ENCODE results near the gene SETD6. TPM values are rescaled to one million over a fixed set of nuclear protein-coding genes. Genes with fewer than 3 reads are reported as not detected.
"Not testable (repeated sequence)": the region's sequence is repeated elsewhere in the genome, so short reads cannot be mapped to it uniquely, and the experiment has no call there.

Gene SETD6
- total RNA-seq, 2 donors from 2014 or later: 8.5 to 18.0 TPM

DNA sequence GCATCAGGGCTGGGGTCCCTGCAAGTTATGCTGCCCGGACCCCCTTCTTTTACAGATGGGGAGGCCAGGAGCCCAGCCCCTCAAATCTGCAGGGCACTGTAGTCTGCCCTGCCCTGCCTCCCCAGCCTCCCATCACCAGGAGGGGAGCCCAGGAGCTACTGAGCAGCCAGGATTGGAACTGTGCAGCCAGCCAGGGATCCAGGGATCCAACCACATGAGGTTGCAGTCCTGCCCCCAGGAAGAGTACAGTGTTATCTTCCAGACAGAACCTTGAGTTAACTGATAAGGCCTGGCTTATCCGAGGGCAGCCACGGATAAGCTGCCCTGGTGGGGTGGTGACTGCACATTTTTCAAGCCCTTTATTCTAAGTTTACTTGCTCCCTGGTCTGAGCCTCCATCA lies 26.8 kb upstream of the SETD6 start:
- TF ChIP-seq CTCF (IDR thresholded peaks at IDR 0.05): no peak
- Histone ChIP-seq H3K27me3 (no peaks in the 10 kb centered on the region), H3K4me3 (no peak overlapping the region), H3K27ac (no peak overlapping the region), H3K9me3 (no peaks in the 10 kb centered on the region), H3K36me3 (no peaks in the 10 kb centered on the region), H3K9ac (ENCODE audit: low read depth in 2 of 2, low read length in 2 of 2) (no peak overlapping the region), H3K4me1 (no peaks in the 10 kb centered on the region)
- DNase-seq: no peak
- intact Hi-C loops (cut with DNase I): no loop called here

GRCh38 chr16:58490065-58490464 lies 25.3 kb upstream of the SETD6 start:
- no peak overlapping the region for H3K9ac ChIP-seq (ENCODE audit: low read depth in 2 of 2, low read length in 2 of 2)
- no peak for TF ChIP-seq CTCF (IDR thresholded peaks at IDR 0.05)
- no peaks in the 10 kb centered on the region for H3K9me3 ChIP-seq
- no peak overlapping the region for H3K4me3 ChIP-seq
- H3K27me3 ChIP-seq: no peaks in the 10 kb centered on the region
- H3K27ac ChIP-seq: no peak overlapping the region
- no peaks in the 10 kb centered on the region for H3K4me1 ChIP-seq
- intact Hi-C loops (cut with DNase I): no loop called here
- no peak for DNase-seq
- H3K36me3 ChIP-seq: no peaks in the 10 kb centered on the region

GRCh38 chr16:58490539-58490938 lies 24.8 kb upstream of the SETD6 start:
- H3K27ac ChIP-seq; intact Hi-C loops (cut with DNase I); H3K4me1 ChIP-seq; H3K4me3 ChIP-seq; H3K27me3 ChIP-seq; DNase-seq; H3K36me3 ChIP-seq; H3K9ac ChIP-seq (ENCODE audit: low read depth in 2 of 2, low read length in 2 of 2); H3K9me3 ChIP-seq: not testable (repeated sequence)

DNA sequence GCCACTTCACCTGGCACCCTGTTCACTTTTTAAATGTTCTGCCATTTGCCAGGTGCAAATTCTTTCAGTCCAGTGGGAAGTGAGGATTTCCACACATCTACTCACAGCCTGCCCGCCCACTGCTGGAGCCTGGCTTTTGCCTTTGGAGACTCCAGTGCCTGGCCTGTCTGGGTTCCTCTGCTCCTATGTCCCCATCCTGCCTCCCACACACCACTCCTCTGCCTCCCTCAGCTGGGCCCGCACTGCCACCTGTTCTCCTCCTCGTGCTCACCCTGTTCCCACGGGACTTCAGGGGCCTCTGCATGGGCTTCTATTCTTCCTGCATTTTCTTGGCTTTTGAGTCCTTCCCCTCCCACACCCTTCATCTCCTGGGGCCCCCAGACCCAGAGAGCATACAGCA lies 23.3 kb upstream of the SETD6 start:
- H3K27ac ChIP-seq: no peak overlapping the region
- H3K27me3 ChIP-seq: no peaks in the 10 kb centered on the region
- no peak for TF ChIP-seq CTCF (IDR thresholded peaks at IDR 0.05)
- DNase-seq: no peak
- no peaks in the 10 kb centered on the region for H3K4me1 ChIP-seq
- no peaks in the 10 kb centered on the region for H3K36me3 ChIP-seq
- no peak overlapping the region for H3K9ac ChIP-seq (ENCODE audit: low read depth in 2 of 2, low read length in 2 of 2)
- H3K9me3 ChIP-seq: no peaks in the 10 kb centered on the region
- intact Hi-C loops (cut with DNase I): no loop called here
- no peak overlapping the region for H3K4me3 ChIP-seq

DNA sequence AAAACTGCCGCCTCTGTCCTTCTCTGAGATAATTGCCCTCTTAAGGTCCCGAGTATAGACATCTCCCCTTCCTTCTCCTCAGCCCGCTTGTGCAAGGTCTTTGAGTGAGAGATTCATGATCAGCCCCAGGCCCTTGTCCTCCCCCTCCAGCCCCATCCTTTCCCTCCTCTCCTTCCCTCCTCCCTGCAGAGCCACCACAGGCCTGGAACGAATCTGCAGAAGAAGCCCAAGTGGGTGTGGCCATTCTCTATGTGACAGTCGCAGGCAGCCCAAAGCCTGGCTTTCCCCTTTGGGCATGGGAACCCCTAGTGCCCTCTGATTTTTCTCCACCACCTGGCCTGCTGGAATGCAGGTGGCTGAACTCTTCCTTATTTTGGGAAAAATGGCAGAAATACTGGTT lies 22.6 kb upstream of the SETD6 start:
- Histone ChIP-seq H3K9me3 (no peaks in the 10 kb centered on the region), H3K4me1 (no peaks in the 10 kb centered on the region), H3K27me3 (no peaks in the 10 kb centered on the region), H3K9ac (ENCODE audit: low read depth in 2 of 2, low read length in 2 of 2) (no peak overlapping the region), H3K4me3 (no peak overlapping the region), H3K27ac (no peak overlapping the region), H3K36me3 (no peaks in the 10 kb centered on the region)
- intact Hi-C loops (cut with DNase I): no loop called here
- DNase-seq: no peak
- TF ChIP-seq CTCF (IDR thresholded peaks at IDR 0.05): no peak

GRCh38 chr16:58493756-58494431 lies 21.4 kb upstream of the SETD6 start:
- H3K27ac ChIP-seq: no peak overlapping the region
- DNase-seq: no peak
- no peaks in the 10 kb centered on the region for H3K27me3 ChIP-seq
- no peaks in the 10 kb centered on the region for H3K4me1 ChIP-seq
- intact Hi-C loops (cut with DNase I): no loop called here
- no peak overlapping the region for H3K9ac ChIP-seq (ENCODE audit: low read depth in 2 of 2, low read length in 2 of 2)
- no peak overlapping the region for H3K4me3 ChIP-seq
- no peaks in the 10 kb centered on the region for H3K9me3 ChIP-seq
- TF ChIP-seq CTCF (IDR thresholded peaks at IDR 0.05): no peak
- H3K36me3 ChIP-seq: no peaks in the 10 kb centered on the region
